SK-N-SH (cell line): Measurements from ENCODE around the gene CREB5.

ENCODE experiments used
- CHD2 ChIP-seq: fragments of 150-350 bp; IDR thresholded peaks from 2 replicates; pipeline ENCODE4 v1.6.1; 2018; ENCODE audit warnings: low read length; ENCODE audit not compliant: partially characterized antibody
- CTCF ChIP-seq: fragments of 200-600 bp; sonication (generic); IDR thresholded peaks from 2 replicates; pipeline ENCODE4 v1.6.1; 2017; ENCODE audit warnings: antibody characterized with exemption, mild to moderate bottlenecking, moderate library complexity
- REST ChIP-seq: IDR thresholded peaks from 2 replicates; pipeline ENCODE4 v1.6.1; 2012; ENCODE audit warnings: mild to moderate bottlenecking, low read depth, low read length, moderate library complexity

- no peak for TF ChIP-seq CTCF
- TF ChIP-seq REST = 0 out of 2 replicates have a peak, but pooled peaks have one; percentile 12
- TF ChIP-seq CHD2 = no peak
Measured at GRCh38 chr7:28408960-28409715, 3.2 kb upstream of the CREB5 start.
